Neural cell (in vitro differentiated cells): ENCODE data around the gene TTC19.
"Not testable (repeated sequence)": the region's sequence is repeated elsewhere in the genome, so short reads cannot be mapped to it uniquely, and the experiment has no call there.

Experiments
- CTCF ChIP-seq: fragments of 450-650 bp; IDR thresholded peaks from 2 replicates; pipeline ENCODE4 v1.5.1; 2014; ENCODE audit warnings: antibody characterized with exemption, mild to moderate bottlenecking, moderate library complexity; ENCODE audit not compliant: poor library complexity, severe bottlenecking
- EP300 ChIP-seq: fragments of 450-650 bp; conservative IDR thresholded peaks from 2 replicates; pipeline ENCODE4 v1.6.1; 2014; ENCODE audit warnings: antibody characterized with exemption, mild to moderate bottlenecking, moderate library complexity; ENCODE audit not compliant: poor library complexity, severe bottlenecking
- EZH2 ChIP-seq: fragments of 200-600, 300-800 bp; shearing (Covaris generic), sonication (generic); IDR thresholded peaks from 2 replicates; pipeline ENCODE4 v1.6.1; 2014; ENCODE audit warnings: antibody characterized with exemption, low read length, borderline replicate concordance, mild to moderate bottlenecking; ENCODE audit not compliant: insufficient read depth, poor library complexity, severe bottlenecking
- RAD21 ChIP-seq: fragments of 450-650 bp; conservative IDR thresholded peaks from 2 replicates; pipeline ENCODE4 v1.6.1; 2014; ENCODE audit warnings: antibody characterized with exemption, mild to moderate bottlenecking, moderate library complexity
- TAF1 ChIP-seq: IDR thresholded peaks from 2 replicates; pipeline ENCODE4 v1.6.1; 2012; ENCODE audit warnings: low read depth

- TF ChIP-seq RAD21, EZH2, CTCF, TAF1, EP300: not testable (repeated sequence)
Observed at GRCh38 chr17:15979013-15979412, 20.6 kb upstream of the TTC19 start.
